H1 (cell line): ENCODE measurements around the gene GPX8.

Experiments
- EZH2 ChIP-seq: fragments of 200-600 bp; sonication (generic); IDR thresholded peaks from 2 replicates; pipeline ENCODE4 v1.7.1; 2012; ENCODE audit warnings: low read depth, mild to moderate bottlenecking, moderate library complexity, low read length, inconsistent platforms; ENCODE audit not compliant: severe bottlenecking
- POLR2AphosphoS5 ChIP-seq: IDR thresholded peaks from 2 replicates; pipeline ENCODE4 v1.6.1; 2011; ENCODE audit warnings: low read depth, low read length
- SIN3A ChIP-seq, 2 experiments: IDR thresholded peaks in 1 of 2; conservative IDR thresholded peaks in 1 of 2; 2 replicates each; pipeline ENCODE4 v1.6.1; 2011 to 2012; ENCODE audit warnings: low read length in 2 of 2, improper control_type of control experiment in 1 of 2, low read depth in 1 of 2, mild to moderate bottlenecking in 1 of 2
- TCF12 ChIP-seq: IDR thresholded peaks from 2 replicates; pipeline ENCODE4 v1.6.1; 2011; ENCODE audit warnings: low read depth, mild to moderate bottlenecking, low read length
- TEAD4 ChIP-seq: IDR thresholded peaks from 2 replicates; pipeline ENCODE4 v1.6.1; 2012; ENCODE audit warnings: low read depth, low read length, inconsistent platforms, mixed read lengths
- YY1 ChIP-seq: IDR thresholded peaks from 2 replicates; pipeline ENCODE4 v1.6.1; 2011; ENCODE audit warnings: low read depth, mild to moderate bottlenecking, low read length
- TF ChIP-seq, protein P1 (sequence below), 3 experiments: IDR thresholded peaks; 1 replicate in 2 of 3; 2 replicates in 1 of 3; pipeline versions ENCODE4 v1.5.1 to v1.6.1; 2011; ENCODE audit warnings: low read length in 3 of 3, mild to moderate bottlenecking in 3 of 3, inconsistent platforms in 2 of 3, low read depth in 1 of 3, moderate library complexity in 1 of 3; ENCODE audit not compliant: insufficient read depth in 1 of 3; ENCODE audit errors: control extremely low read depth in 1 of 3
- TF ChIP-seq, protein P2 (sequence below): IDR thresholded peaks from 2 replicates; pipeline ENCODE4 v1.6.1; 2012; ENCODE audit warnings: inconsistent platforms

DNA sequence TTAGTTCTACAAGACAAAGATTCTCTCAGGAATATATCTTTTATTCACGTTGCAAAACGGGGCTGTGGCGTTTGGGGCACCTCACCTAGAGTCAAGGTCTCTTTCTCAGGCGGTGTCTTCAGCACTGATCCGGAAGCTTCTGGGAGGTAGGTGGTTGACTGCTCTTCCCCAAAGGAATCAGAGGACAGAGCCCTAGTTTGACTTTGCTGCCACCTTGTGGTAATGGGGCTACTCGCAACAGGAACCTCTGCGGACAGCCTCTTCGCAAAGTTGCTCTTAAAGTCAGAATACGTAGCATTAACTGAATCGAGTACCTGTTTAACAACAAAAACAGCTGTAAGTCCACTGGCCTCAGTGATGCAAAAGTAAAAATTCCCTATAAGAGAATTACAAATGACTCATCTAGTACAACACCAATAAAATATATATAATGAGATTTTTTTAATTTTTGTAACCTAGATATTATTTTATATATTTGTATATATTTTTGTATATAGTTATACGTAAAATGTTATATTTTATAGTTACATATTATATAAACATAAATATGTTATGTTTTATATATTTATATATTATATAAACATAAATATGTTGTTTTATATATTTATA, 13.3 kb upstream of the GPX8 start:
- no peak for TF ChIP-seq EZH2
- TF ChIP-seq, protein P1, sequence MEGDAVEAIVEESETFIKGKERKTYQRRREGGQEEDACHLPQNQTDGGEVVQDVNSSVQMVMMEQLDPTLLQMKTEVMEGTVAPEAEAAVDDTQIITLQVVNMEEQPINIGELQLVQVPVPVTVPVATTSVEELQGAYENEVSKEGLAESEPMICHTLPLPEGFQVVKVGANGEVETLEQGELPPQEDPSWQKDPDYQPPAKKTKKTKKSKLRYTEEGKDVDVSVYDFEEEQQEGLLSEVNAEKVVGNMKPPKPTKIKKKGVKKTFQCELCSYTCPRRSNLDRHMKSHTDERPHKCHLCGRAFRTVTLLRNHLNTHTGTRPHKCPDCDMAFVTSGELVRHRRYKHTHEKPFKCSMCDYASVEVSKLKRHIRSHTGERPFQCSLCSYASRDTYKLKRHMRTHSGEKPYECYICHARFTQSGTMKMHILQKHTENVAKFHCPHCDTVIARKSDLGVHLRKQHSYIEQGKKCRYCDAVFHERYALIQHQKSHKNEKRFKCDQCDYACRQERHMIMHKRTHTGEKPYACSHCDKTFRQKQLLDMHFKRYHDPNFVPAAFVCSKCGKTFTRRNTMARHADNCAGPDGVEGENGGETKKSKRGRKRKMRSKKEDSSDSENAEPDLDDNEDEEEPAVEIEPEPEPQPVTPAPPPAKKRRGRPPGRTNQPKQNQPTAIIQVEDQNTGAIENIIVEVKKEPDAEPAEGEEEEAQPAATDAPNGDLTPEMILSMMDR (IDR thresholded peaks at IDR 0.05; ENCODE audit: control extremely low read depth in 1 of 3, insufficient read depth in 1 of 3, low read depth in 1 of 3, low read length in 3 of 3), result peak; percentile 74 to 97 (median 92)
- TF ChIP-seq TEAD4, result no peak
- no peak for TF ChIP-seq SIN3A (conservative IDR thresholded peaks at IDR 0.05 in 1 of 2, IDR thresholded peaks at IDR 0.05 in 1 of 2; ENCODE audit: low read depth in 1 of 2, low read length in 2 of 2)
- no peak for TF ChIP-seq YY1
- no peak for TF ChIP-seq TCF12
- TF ChIP-seq, protein P2, sequence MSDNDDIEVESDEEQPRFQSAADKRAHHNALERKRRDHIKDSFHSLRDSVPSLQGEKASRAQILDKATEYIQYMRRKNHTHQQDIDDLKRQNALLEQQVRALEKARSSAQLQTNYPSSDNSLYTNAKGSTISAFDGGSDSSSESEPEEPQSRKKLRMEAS, result no peak
- TF ChIP-seq POLR2AphosphoS5, result no peak
